ENCODE measurements around the gene MZT2B.
"Not testable (repeated sequence)": the region's sequence is repeated elsewhere in the genome, so short reads cannot be mapped to it uniquely, and the experiment has no call there.

The MZT2B gene

GRCh38 chr2:130198343-130198742, 16.3 kb downstream of the MZT2B start, which contains the start of gene TUBA3E:
TUBA3E (minus strand) TSS chr2:130198439; CDS start chr2:130198360, 79 bp downstream.
- no peaks in the 10 kb centered on the region for H3K9me3 Mint-ChIP-seq
- H3K4me1 Mint-ChIP-seq (ENCODE audit: low read depth): no peaks in the 10 kb centered on the region
- no peak within 1 kb of the TSS for H3K27ac Mint-ChIP-seq
- H3K27me3 Mint-ChIP-seq: no peaks in the 10 kb centered on the region
- H3K36me3 Mint-ChIP-seq (ENCODE audit: low read depth): no peaks in the 10 kb centered on the region
- no peak within 1 kb of the TSS for H3K4me3 Mint-ChIP-seq
- DNase-seq: no peak

GRCh38 chr2:130202518-130202917, 20.5 kb downstream of the MZT2B start:
- H3K9me3 Mint-ChIP-seq; H3K4me1 Mint-ChIP-seq (ENCODE audit: low read depth); H3K36me3 Mint-ChIP-seq (ENCODE audit: low read depth); H3K27me3 Mint-ChIP-seq; H3K4me3 Mint-ChIP-seq; H3K27ac Mint-ChIP-seq; DNase-seq: not testable (repeated sequence)

DNA sequence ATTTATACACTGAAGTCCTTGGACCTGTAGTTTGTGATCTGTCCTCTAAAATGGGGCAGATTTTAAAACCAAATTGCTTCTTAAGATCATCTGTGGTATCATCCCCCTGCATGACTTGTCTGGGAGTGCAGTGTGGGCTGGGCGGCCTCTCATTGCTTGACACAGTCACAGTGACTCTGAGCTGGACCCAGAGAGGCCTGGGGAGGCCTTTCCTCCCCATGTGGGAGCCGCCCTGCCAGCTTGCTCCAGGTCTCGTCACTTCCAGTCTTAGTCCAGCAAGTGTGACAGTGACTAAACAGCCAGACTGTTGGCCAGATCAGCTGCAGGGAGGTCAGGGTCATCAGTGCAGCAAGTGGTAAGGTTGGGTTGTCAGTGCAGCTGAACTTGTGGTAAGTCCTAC, 21.1 kb downstream of the MZT2B start:
- H3K27ac Mint-ChIP-seq; DNase-seq; H3K4me3 Mint-ChIP-seq; H3K36me3 Mint-ChIP-seq (ENCODE audit: low read depth); H3K4me1 Mint-ChIP-seq (ENCODE audit: low read depth); H3K9me3 Mint-ChIP-seq; H3K27me3 Mint-ChIP-seq: not testable (repeated sequence)

- not testable (repeated sequence) for H3K4me1 Mint-ChIP-seq (ENCODE audit: low read depth); H3K27ac Mint-ChIP-seq; H3K36me3 Mint-ChIP-seq (ENCODE audit: low read depth); H3K4me3 Mint-ChIP-seq; DNase-seq; H3K9me3 Mint-ChIP-seq; H3K27me3 Mint-ChIP-seq
Observed at GRCh38 chr2:130207051-130207450, 25.0 kb downstream of the MZT2B start.

DNA sequence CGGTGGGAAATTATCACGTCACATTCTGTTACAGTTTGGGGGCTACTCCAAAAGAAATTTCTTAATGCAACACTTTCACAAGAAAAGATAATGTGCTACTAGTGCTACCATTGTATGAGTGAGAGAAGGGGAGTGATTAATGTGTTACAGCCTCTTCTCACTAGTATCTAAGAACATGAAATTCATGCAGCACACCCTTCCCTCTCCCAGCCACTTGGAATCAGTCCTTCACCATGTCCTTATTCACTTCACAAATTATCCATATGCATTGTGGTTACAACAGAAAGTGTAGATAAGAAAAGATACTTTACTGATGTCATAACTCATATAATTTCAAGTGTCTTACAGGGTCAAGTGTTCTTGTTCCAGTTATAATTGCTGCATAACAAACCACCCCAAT, 37.1 kb downstream of the MZT2B start:
- H3K27ac Mint-ChIP-seq; H3K9me3 Mint-ChIP-seq; H3K36me3 Mint-ChIP-seq (ENCODE audit: low read depth); H3K4me1 Mint-ChIP-seq (ENCODE audit: low read depth); DNase-seq; H3K4me3 Mint-ChIP-seq: not testable (repeated sequence)
- peaks cover 37% of the 10 kb centered on the region for H3K27me3 Mint-ChIP-seq

DNA sequence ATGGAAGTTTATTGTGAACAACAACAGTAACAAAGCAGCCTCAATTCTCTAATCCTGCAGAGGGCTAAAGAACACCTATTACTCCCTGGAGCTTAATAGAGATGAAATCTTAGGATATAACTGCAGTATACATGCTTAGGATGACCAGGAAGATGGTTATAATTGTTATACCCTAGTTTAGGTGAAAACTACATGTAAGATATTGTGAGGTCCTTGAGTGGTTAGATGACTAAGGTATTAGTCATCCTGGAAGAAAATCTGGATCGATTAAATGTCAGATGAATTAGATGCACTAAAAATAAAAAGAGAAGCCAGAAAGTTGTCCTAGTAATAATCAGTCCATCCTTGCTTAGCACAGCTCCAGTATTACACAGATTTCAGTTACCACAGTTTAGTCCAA, 38.4 kb downstream of the MZT2B start:
- DNase-seq; H3K4me3 Mint-ChIP-seq; H3K27ac Mint-ChIP-seq; H3K36me3 Mint-ChIP-seq (ENCODE audit: low read depth); H3K9me3 Mint-ChIP-seq; H3K4me1 Mint-ChIP-seq (ENCODE audit: low read depth): not testable (repeated sequence)
- H3K27me3 Mint-ChIP-seq: peaks cover 34% of the 10 kb centered on the region

DNA sequence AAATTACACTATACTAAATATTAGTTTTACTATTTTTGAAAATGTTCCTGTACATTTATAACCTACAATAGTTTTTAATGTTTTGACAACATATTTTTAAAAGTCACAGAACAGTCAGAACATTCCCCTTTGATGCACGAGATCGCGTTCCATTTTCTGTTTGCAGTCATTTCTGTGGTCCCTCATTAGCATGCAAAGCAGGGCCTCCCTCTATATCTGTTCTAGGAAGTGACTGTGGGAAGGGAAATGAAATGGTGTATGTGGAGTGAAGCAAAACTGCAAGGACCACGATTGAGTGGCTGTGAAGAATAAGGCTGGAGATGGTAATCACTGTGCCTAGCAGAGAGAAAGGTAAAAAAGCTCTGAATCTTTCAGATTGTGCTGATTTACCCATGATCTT, 40.5 kb downstream of the MZT2B start:
- H3K9me3 Mint-ChIP-seq; H3K27ac Mint-ChIP-seq; H3K4me1 Mint-ChIP-seq (ENCODE audit: low read depth); H3K36me3 Mint-ChIP-seq (ENCODE audit: low read depth); DNase-seq; H3K4me3 Mint-ChIP-seq: not testable (repeated sequence)
- H3K27me3 Mint-ChIP-seq: peaks cover 22% of the 10 kb centered on the region

- not testable (repeated sequence) for H3K4me1 Mint-ChIP-seq (ENCODE audit: low read depth); H3K9me3 Mint-ChIP-seq; H3K36me3 Mint-ChIP-seq (ENCODE audit: low read depth); H3K27ac Mint-ChIP-seq; DNase-seq; H3K4me3 Mint-ChIP-seq
- H3K27me3 Mint-ChIP-seq: peaks cover 14% of the 10 kb centered on the region
Observed at GRCh38 chr2:130228005-130228404, 45.9 kb downstream of the MZT2B start.

- not testable (repeated sequence) for DNase-seq; H3K9me3 Mint-ChIP-seq; H3K36me3 Mint-ChIP-seq (ENCODE audit: low read depth); H3K27ac Mint-ChIP-seq; H3K4me1 Mint-ChIP-seq (ENCODE audit: low read depth); H3K4me3 Mint-ChIP-seq
- H3K27me3 Mint-ChIP-seq: peaks cover 14% of the 10 kb centered on the region
Observed at GRCh38 chr2:130228467-130229160, 46.6 kb downstream of the MZT2B start.

- H3K4me1 Mint-ChIP-seq (ENCODE audit: low read depth); H3K9me3 Mint-ChIP-seq; H3K36me3 Mint-ChIP-seq (ENCODE audit: low read depth); H3K27ac Mint-ChIP-seq; H3K4me3 Mint-ChIP-seq: not testable (repeated sequence)
- peak; percentile 46 for DNase-seq
- peaks cover 13% of the 10 kb centered on the region for H3K27me3 Mint-ChIP-seq
Observed at GRCh38 chr2:130229161-130229510, 47.1 kb downstream of the MZT2B start.

DNA sequence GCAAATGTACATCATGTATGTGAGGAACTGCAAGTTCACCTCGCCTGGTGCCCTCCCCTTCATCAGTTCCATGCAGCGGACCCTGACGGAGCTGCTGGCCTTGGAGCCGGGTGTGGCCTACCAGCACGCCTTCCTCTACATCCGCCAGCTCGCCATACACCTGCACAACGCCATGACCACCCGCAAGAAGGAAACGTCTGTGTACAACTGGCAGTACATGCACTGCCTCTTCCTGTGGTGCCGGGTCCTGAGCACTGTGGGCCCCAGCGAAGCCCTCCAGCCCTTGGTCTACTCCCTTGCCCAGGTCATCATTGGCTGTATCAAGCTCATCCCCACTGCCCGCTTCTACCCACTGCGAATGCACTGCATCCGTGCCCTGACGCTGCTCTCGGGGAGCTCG, 48.3 kb downstream of the MZT2B start:
- H3K36me3 Mint-ChIP-seq (ENCODE audit: low read depth); H3K4me1 Mint-ChIP-seq (ENCODE audit: low read depth); H3K4me3 Mint-ChIP-seq; DNase-seq; H3K9me3 Mint-ChIP-seq; H3K27ac Mint-ChIP-seq: not testable (repeated sequence)
- peaks cover 16% of the 10 kb centered on the region for H3K27me3 Mint-ChIP-seq

- not testable (repeated sequence) for H3K4me1 Mint-ChIP-seq (ENCODE audit: low read depth); H3K4me3 Mint-ChIP-seq; H3K27ac Mint-ChIP-seq; H3K36me3 Mint-ChIP-seq (ENCODE audit: low read depth); DNase-seq; H3K9me3 Mint-ChIP-seq
- H3K27me3 Mint-ChIP-seq: peaks cover 16% of the 10 kb centered on the region
Observed at GRCh38 chr2:130230907-130231306, 48.8 kb downstream of the MZT2B start.

DNA sequence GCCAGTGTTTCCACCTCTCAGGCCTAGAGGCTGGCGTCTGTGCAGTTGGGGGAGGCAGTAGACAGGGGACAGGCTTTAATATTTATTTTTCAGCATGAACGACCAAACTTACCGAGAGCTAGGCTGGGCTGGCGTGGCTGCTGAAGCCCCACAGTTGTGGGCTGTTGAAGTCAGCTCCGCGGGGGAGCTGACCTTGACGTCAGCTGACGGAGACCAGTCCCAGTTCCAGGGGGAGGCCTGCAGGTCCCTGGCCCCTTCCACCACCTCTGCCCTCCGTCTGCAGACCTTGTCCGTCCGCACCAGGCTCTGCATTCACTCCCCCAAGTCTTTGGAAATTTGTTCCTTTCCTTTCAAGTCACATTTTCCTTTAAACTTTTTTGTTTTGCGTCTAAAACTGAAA, 49.6 kb downstream of the MZT2B start:
- Mint-ChIP-seq H3K27ac (no peak overlapping the region), H3K4me3 (no peak overlapping the region), H3K9me3 (no peaks in the 10 kb centered on the region), H3K27me3 (peaks cover 18% of the 10 kb centered on the region), H3K4me1 (ENCODE audit: low read depth) (peaks cover 2% of the 10 kb centered on the region), H3K36me3 (ENCODE audit: low read depth) (no peaks in the 10 kb centered on the region)
- no peak for DNase-seq

GRCh38 chr2:130233066-130233465, 51.0 kb downstream of the MZT2B start:
- not testable (repeated sequence) for H3K27ac Mint-ChIP-seq; H3K36me3 Mint-ChIP-seq (ENCODE audit: low read depth); H3K4me1 Mint-ChIP-seq (ENCODE audit: low read depth); H3K9me3 Mint-ChIP-seq; DNase-seq; H3K4me3 Mint-ChIP-seq
- H3K27me3 Mint-ChIP-seq: peaks cover 21% of the 10 kb centered on the region

- DNase-seq, H3K9me3 Mint-ChIP-seq, H3K27ac Mint-ChIP-seq: not testable (repeated sequence)
Observed at GRCh38 chr2:130239581-130239980, 57.5 kb downstream of the MZT2B start.

More at GRCh38 chr2:130239581-130239980, 57.5 kb downstream of the MZT2B start:
- not testable (repeated sequence) for H3K36me3 Mint-ChIP-seq (ENCODE audit: low read depth); H3K4me3 Mint-ChIP-seq; H3K4me1 Mint-ChIP-seq (ENCODE audit: low read depth)
- H3K27me3 Mint-ChIP-seq: peaks cover 10% of the 10 kb centered on the region

All from activated T-cell treated with anti-CD3 and anti-CD28 coated beads, Interleukin-2, amount 50 U/mL, for 24 hours (primary cell).